ENCODE data around the gene ARFGAP2.

Gene ARFGAP2

GRCh38 chr11:47186700-47187695, 10.3 kb upstream of the ARFGAP2 start:
- DNase-seq = peak; percentile 43 to 56

DNA sequence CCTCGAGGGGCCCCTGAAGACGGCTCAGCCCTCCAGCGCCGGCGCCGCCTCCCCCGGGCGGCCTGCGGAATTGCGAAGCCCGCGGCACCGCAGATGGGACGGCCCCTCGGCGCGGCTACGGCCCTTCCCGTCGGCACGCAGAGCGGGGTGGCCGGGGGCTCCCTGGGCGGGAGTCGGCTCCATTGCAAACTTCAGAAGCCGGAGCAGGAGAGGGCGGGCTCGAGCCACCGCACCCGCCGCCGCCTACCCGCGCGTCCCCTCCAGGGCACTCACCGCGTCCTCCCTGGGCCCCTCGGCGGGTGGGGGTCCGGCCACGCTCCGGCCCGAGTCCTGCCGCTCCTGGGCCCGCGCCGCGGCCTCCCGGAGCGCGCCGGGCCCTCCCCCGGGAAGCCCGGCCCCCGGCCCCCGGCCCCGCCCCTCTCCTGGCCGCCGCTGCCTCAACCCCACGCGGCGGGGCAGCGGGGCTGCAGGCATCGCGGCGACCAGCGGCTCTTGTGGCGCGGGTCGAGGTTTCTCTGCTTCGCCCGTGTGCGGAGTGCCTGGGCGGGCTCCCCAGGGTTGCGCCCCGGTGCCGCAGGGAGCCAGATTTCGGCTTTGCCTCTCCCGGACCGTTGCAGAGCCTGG, 9.5 kb upstream of the ARFGAP2 start, which contains the start of gene PACSIN3:
Gene PACSIN3 (minus strand): TSS at position 359 of the 624 bp plus-strand sequence. CDS start 3,707 bp downstream, outside the sequence.
- DNase-seq = peak in 1 of 2 experiments; percentile 14

DNA sequence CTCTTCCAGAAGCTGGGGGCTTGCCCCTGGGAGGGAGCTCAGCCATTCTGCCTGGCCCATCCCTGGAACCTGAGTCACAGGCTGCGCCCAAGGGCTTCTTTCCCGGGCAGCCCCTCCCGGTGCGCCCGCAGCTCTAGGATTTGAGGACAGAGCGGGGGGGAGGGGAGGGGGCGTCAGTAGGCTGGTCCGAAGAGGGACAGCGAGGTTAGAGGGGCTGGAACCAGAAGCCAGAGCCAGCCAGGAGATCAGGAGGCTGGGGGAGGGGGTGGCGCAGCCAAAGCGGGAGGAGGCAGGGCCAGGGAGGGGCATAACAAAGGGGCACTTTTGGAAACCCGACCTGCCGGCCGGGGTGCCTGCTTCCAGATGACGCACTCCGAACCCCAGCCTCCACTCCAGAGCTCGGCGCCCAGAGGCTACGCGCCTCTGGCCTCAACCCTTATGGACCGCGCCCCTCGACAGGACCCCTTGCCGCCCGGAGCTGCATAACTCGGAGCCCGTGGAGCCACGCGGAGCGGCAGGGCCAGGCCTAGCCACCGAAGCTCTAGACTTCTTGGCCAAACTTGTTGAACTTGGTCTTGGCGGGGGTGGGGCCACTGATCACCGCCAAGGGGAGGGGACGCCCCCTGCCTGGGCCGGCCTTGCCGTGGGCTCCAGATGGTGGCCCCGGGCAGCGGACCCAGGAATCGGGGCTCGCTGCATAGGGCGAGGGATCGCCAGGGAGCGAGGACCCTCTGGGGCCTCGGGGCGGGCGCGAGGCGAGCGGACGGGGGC, 8.8 kb upstream of the ARFGAP2 start:
- no peak for DNase-seq

GRCh38 chr11:47184711-47185304, 8.1 kb upstream of the ARFGAP2 start:
- DNase-seq = no peak

GRCh38 chr11:47183969-47184368, 7.3 kb upstream of the ARFGAP2 start:
- DNase-seq = no peak

DNA sequence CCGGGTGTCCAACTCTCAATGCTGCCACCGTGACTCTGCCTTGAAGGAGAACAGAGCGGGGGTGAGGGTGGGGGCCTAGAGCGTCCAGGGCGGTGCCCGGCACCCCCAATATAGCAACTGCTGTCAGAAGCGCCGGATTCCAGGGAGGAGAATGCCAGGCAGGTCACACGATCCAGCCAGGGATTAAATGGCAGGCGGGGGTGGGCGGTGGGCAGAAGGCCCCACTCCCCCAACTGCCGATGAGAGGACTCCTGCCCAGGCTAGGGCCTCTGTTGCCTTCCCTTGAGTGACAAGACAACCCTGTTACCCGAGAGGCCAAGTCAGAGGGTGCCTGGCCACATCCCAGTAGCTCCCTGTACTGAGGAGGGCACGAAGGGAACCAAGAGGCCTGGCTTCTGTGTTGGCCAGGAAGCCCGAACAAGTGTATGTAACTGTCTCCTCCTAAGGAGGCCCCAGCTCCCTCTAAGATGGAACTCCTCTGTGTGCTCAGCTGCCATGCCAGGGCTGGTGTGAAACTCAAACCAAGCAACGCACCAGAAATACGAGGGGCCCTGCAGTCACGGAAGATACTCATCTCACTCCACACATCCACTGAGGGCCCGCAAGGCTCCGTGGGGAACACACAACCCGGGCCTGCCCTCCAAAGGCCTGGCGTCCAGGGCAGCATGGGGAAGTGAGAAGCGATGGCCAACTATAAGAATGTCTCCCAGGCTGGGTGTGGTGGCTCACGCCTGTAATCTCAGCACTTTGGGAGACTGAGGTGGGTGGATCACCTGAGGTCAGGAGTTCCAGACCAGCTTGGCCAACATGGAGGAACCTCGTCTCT, 6.6 kb upstream of the ARFGAP2 start:
- no peak for DNase-seq

DNA sequence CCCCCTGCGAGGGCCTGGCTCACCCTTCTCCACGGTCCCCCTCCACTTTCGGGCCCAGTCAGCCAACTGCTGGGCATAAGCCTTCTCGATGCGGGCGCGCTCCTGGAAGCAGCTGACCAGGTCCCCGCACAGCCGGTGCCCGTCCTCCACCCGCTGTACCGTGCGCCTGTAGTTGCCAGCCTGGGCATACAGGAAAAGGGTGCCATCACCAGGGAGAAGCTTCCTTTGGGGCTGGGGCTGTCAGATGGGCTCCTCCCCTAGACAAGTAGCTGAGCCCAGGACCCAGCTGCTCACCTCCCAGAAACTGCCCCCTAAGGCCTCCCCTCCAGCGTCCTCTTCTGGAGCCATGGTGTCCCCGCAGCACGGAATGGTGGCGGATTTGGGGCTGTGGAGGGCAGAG, 5.7 kb upstream of the ARFGAP2 start:
- DNase-seq = no peak

GRCh38 chr11:47181271-47181670, 4.6 kb upstream of the ARFGAP2 start:
- no peak for DNase-seq

DNA sequence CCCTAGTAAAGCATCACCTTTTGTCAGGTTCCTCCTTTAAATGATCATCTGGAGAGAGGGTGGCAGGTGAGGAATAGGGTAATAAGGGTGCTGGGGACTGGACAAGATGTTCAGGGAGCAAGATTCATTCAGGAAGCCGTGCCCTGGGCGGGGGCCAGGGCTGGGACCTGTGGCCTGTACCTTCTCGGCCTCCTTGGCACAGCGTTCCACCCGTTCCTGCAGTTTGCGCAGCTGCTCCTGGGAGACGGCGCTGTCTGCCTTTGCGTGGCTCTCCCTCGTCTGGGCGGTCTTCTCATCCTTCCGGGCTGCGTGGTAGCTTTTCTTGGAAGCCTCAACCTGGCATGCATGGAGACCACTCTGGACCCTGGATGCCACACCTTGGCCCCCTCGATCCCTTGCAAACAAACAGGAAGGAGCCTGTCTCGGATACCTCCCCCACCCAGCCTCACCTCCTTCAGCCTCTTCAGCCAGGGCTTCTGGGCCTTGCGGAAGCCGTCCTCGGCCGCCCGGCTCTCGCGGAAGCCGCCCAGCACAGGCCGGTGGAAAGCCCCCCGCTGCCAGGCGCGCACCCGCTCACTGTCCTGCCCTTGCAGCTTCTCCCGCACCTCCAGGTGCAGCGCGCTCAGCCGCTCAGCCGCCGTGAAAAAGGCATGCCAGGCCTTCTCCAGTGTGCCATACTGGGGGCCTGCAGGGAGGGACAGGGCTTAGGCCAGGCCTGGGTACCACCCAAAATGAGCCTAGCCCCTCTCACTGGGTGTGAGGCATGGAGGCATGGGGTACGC, 3.5 kb upstream of the ARFGAP2 start:
- no peak for DNase-seq

- peak in 1 of 2 experiments; percentile 35 for DNase-seq
Measured at GRCh38 chr11:47179655-47179991, 2.9 kb upstream of the ARFGAP2 start.

DNA sequence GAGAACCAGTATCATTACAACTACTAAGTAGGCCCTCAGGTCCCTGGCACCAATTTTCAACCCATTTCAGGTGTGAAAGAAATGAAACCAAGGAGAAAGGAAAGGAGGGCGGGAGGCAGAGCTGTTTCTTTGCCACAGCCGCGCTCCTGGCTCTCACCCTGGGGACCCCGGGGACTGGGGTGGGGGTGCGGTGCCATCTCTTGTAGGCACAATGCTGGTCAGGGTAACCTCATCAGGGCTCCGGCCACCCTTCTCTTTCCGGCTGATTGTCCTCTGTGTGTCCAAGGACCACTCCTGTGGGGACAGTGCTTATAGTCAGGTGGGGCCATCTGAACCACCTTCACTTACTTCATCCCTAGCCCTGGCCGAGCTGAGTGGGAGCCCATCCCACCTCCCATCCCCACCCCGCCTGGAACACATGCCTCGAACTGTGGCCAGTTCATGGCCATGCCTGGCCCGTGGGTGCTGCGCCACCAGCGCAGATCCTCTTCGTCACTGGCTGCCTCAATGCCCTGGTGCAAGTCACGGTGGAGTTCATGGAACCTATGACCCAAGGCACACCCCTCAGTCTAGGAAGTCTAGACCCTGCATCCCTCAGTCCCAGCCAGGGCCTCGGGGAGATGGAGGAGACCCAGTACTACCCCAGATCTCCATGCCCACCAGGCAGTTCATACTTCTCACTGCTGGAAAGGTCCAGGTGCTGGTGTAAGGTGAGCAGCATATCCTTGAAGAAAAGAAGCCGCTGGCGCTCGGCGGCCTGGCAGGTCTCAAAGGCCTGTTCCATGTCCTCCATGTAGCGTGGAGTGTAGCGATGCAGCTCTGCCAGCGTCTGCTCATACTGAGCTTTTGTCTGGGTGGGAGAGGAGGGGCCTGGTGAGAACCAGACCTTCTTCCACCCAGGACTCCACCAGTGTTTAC, 2.3 kb upstream of the ARFGAP2 start:
- no peak for DNase-seq

DNA sequence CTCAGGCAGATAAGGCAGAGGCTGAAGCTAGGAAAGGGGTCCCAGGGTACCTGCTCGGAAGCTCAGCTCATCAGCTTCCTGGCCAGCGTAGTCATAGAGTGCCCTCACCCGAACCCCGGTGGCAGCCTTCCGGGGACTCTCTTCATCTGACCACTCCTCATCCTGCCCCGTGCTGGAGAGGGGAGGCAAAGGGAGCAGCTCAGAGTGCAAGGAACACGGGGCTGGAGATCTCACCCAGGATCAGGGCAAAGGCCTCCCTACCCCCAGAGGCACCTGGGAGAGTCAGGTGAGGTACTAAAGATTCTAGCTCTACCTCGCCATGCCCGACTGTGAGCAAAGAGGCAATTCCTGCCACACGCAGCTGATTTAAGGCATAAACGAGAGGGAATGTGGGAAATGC, 1.6 kb upstream of the ARFGAP2 start:
- DNase-seq = no peak

- DNase-seq = no peak
Measured at GRCh38 chr11:47177846-47178245, 1.2 kb upstream of the ARFGAP2 start.

- DNase-seq = peak; percentile 65 to 70
Measured at GRCh38 chr11:47177229-47177845, 658 bp upstream of the ARFGAP2 start.

DNA sequence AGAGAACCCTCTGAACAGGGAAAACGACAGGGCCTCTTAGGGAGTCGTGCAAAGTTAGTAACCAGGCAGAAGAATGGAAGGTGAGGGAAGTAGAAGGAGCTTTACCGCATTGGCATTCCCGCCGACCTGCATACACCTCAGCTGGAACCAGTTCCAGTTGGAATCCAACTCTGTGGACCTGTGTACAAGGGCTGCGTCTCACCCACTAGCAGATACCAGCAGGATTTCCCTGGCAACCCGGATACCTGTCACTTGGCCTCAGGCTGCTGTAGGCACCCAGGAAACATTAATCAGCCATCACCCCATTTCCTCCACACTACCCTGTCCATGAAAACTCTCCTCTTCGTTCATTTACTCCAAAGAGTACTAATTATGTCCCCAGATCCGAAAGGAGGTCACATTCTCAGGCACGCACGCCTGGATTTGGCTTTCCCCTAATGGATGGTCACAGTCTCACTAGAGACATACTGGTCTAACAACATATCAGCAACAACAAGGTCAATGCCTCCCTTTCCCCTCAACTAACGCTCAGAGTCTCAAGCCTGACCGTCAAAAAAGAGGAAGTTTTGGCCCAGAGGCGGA, 842 bp downstream of the ARFGAP2 start:
- DNase-seq = no peak

- DNase-seq = no peak
Measured at GRCh38 chr11:47172740-47173336, 3.8 kb downstream of the ARFGAP2 start.

GRCh38 chr11:47171856-47172255, 4.8 kb downstream of the ARFGAP2 start:
- DNase-seq = no peak

DNA sequence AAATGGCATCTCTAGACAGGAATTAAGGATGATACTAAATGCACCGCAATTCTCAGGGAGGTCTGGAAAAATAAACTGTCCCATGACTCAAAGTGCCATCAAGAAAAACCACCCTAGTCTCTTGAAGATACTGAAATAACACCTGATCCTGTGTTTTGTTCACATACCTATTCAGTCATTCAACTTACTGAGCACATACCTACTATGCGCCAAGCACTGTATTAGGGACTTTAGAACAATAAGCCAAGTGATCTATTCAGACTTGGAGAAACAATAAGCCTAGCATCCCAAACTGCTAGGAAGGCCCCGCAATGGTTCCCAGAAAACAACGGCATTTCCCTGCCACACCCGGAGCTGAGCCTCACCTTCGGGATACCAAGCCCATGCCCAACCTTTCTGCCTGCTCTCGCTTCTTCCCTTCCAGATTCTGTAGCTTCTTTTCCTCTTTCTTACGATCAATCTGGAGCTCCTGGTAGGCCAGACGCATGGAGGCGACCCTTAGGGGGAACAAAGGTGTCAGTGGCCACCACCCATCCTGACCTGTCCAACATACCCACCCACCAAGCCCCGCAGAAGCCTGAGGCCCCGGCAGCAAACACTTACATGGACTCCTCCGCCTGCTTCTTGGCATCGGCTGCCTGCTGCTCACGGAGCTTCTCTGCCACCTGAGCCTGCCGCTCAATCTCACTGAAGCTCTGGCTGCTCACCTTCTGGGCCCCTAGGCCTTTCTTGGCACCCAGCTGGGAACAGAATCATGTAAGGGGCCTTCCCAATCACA, 5.4 kb downstream of the ARFGAP2 start:
- no peak for DNase-seq

Data from activated CD4-positive, alpha-beta T cell treated with anti-CD3 and anti-CD28 coated beads, Interleukin-2, amount 50 U/mL, for 4 hours (primary cell).